ENCODE data around the gene ZNF865.

DNA sequence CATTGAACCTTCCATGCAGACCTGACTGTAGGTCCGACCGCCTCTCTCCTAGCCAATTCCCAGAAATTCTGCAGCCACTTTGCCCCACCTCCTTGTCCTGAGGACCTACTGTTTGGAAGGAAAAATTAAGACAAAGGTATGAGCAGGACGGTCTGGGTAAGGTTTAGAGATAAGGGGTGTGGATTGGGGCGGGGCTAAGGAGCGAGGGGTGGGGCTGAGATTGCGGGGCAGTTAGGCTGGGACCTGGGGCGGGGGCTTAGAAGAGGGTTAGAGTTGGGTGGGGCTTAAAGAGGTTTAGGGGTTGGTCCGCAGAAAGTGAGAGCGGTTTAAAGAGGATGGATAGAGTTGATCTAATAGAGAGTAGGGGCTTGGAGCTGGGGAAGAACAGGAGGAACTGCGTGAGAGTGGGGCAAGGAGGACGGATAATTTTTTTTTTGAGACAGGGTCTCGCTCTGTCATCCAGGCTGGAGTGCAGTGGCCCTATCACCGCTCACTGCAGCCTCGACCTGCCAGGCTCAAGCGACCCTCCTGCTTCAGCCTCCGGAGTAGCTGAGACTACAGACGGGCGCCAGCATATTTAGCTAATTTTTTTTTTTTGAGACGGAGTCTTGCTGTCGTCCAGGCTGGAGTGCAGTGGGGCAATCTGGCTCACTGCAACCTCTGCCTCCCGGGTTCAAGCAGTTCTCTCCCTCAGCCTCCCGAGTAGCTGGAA is 1.7 kb upstream of the ZNF865 start:
- TF ChIP-seq, protein P1, sequence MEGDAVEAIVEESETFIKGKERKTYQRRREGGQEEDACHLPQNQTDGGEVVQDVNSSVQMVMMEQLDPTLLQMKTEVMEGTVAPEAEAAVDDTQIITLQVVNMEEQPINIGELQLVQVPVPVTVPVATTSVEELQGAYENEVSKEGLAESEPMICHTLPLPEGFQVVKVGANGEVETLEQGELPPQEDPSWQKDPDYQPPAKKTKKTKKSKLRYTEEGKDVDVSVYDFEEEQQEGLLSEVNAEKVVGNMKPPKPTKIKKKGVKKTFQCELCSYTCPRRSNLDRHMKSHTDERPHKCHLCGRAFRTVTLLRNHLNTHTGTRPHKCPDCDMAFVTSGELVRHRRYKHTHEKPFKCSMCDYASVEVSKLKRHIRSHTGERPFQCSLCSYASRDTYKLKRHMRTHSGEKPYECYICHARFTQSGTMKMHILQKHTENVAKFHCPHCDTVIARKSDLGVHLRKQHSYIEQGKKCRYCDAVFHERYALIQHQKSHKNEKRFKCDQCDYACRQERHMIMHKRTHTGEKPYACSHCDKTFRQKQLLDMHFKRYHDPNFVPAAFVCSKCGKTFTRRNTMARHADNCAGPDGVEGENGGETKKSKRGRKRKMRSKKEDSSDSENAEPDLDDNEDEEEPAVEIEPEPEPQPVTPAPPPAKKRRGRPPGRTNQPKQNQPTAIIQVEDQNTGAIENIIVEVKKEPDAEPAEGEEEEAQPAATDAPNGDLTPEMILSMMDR (IDR thresholded peaks at IDR 0.05): no peak
- TF ChIP-seq POLR2A (IDR thresholded peaks at IDR 0.05) (no peak), EP300 (IDR thresholded peaks at IDR 0.05) (no peak)

Data from ovary (tissue), 3 donors.